OCI-LY1 (cell line): Measurements from ENCODE around the gene CIB2.

Source experiments
- CTCF ChIP-seq: fragments of 200-600 bp; sonication (generic), shearing (Covaris generic); IDR thresholded peaks from 2 replicates; pipeline ENCODE4 v1.5.1; 2017; ENCODE audit warnings: mild to moderate bottlenecking, antibody characterized with exemption, low read length, moderate library complexity, mixed read lengths
- EZH2 ChIP-seq: fragments of 200-600 bp; sonication (generic), shearing (Covaris generic); IDR thresholded peaks from 2 replicates; pipeline ENCODE4 v1.8.0; 2017; ENCODE audit warnings: borderline replicate concordance, mixed run types, mild to moderate bottlenecking, antibody characterized with exemption, low read length, moderate library complexity, mixed read lengths

- TF ChIP-seq CTCF (no peak), EZH2 (no peak)
These were observed 565 bp downstream of the CIB2 start for GRCh38 chr15:78130466-78131294.
